ENCODE data around the gene TMA7. TPM values are rescaled to one million over a fixed set of nuclear protein-coding genes. Genes with fewer than 3 reads are reported as not detected.
A peak's percentile ranks its signal among the peaks of the same experiment; 100 is the strongest.

Gene TMA7
- total and polyA plus RNA-seq, 2 of the 13 experiments (the other 11 are each of a cell fraction or from before 2014, with no cell fraction given) = 100 to 486 TPM

GRCh38 chr3:48465531-48466378 is 25.7 kb downstream of the TMA7 start (continued):
- TF ChIP-seq ZNF615 (CRISPR knock-in tag; IDR thresholded peaks at IDR 0.05; ENCODE audit: borderline replicate concordance) (no peak), ZSCAN25 (CRISPR knock-in tag; IDR thresholded peaks at IDR 0.05) (no peak), PHF5A (CRISPR knock-in tag; IDR thresholded peaks at IDR 0.05; ENCODE audit: low read depth, unreplicated experiment) (peak; percentile 72), ZNF576 (CRISPR knock-in tag; IDR thresholded peaks at IDR 0.05) (no peak), ZNF572 (CRISPR knock-in tag; IDR thresholded peaks at IDR 0.05) (0 out of 2 replicates have a peak, but pooled peaks have one; percentile 77), ELF1 (CRISPR knock-in tag; IDR thresholded peaks at IDR 0.05) (peak; percentile 75), FOXJ3 (CRISPR knock-in tag; IDR thresholded peaks at IDR 0.05; ENCODE audit: borderline replicate concordance) (no peak), STAG1 (CRISPR knock-in tag; IDR thresholded peaks at IDR 0.05) (peak; percentile 98), TFAP4 (IDR thresholded peaks at IDR 0.05; ENCODE audit: borderline replicate concordance, low read depth) (no peak; the same call in 1 of the 2 replicates), ZSCAN20 (CRISPR knock-in tag; IDR thresholded peaks at IDR 0.05; ENCODE audit: borderline replicate concordance) (no peak), SRY (CRISPR knock-in tag; IDR thresholded peaks at IDR 0.05) (no peak), RFX3 (CRISPR knock-in tag; IDR thresholded peaks at IDR 0.05) (peak; percentile 83), HOXA5 (CRISPR knock-in tag; IDR thresholded peaks at IDR 0.05) (no peak), ZNF7 (CRISPR knock-in tag; IDR thresholded peaks at IDR 0.05) (no peak), ZNF160 (CRISPR knock-in tag; IDR thresholded peaks at IDR 0.05) (no peak), ARHGAP35 (CRISPR knock-in tag; IDR thresholded peaks at IDR 0.05; ENCODE audit: borderline replicate concordance) (no peak), MAFK (conservative IDR thresholded peaks at IDR 0.05 in 1 of 2, IDR thresholded peaks at IDR 0.05 in 1 of 2; ENCODE audit: low read length in 2 of 2) (peak; percentile 52 to 78), LCORL (IDR thresholded peaks at IDR 0.05) (no peak), LCORL (CRISPR knock-in tag; IDR thresholded peaks at IDR 0.05) (peak; percentile 86), ZFY (CRISPR knock-in tag; IDR thresholded peaks at IDR 0.05) (peak; percentile 57; the same call in 1 of the 2 replicates), MAZ (IDR thresholded peaks at IDR 0.05; ENCODE audit: borderline replicate concordance, low read depth, low read length) (peak; percentile 57; the same call in 1 of the 2 replicates), MAZ (CRISPR knock-in tag; IDR thresholded peaks at IDR 0.05; ENCODE audit: low read depth) (peak; percentile 63), ESRRA (CRISPR knock-in tag; IDR thresholded peaks at IDR 0.05; ENCODE audit: low read depth) (no peak), ZNF253 (CRISPR knock-in tag; IDR thresholded peaks at IDR 0.05; ENCODE audit: borderline replicate concordance) (no peak), MAFF (IDR thresholded peaks at IDR 0.05; ENCODE audit: low read depth, low read length) (no peak; the same call in 1 of the 2 replicates), NCOA1 (CRISPR knock-in tag; IDR thresholded peaks at IDR 0.05) (no peak), DBP (CRISPR knock-in tag; IDR thresholded peaks at IDR 0.05; ENCODE audit: not compliant biosample characterization) (no peak), PLSCR1 (CRISPR knock-in tag; IDR thresholded peaks at IDR 0.05; ENCODE audit: borderline replicate concordance) (no peak), ATF3 (CRISPR knock-in tag; IDR thresholded peaks at IDR 0.05) (no peak)
